Measurements from ENCODE around the gene GTF3C1.
A peak's percentile ranks its signal among the peaks of the same experiment; 100 is the strongest.

GTF3C1 gene

GRCh38 chr16:27486760-27487159 lies 63.0 kb downstream of the GTF3C1 start:
- no peak for DNase-seq (ENCODE audit: low spot score)

- DNase-seq (ENCODE audit: low spot score), result no peak
Observed at GRCh38 chr16:27486344-27486743, 63.4 kb downstream of the GTF3C1 start.

GRCh38 chr16:27485811-27486210 lies 63.9 kb downstream of the GTF3C1 start:
- DNase-seq (ENCODE audit: low spot score), result no peak

GRCh38 chr16:27485126-27485525 lies 64.6 kb downstream of the GTF3C1 start:
- no peak for DNase-seq (ENCODE audit: low spot score)

GRCh38 chr16:27483624-27484023 lies 66.1 kb downstream of the GTF3C1 start:
- no peak for DNase-seq (ENCODE audit: low spot score)

GRCh38 chr16:27483088-27483437 lies 66.7 kb downstream of the GTF3C1 start:
- no peak for DNase-seq (ENCODE audit: low spot score)

- DNase-seq (ENCODE audit: low spot score), result no peak
Observed at GRCh38 chr16:27482397-27483087, 67.2 kb downstream of the GTF3C1 start.

GRCh38 chr16:27481282-27481934 lies 68.3 kb downstream of the GTF3C1 start:
- no peak for DNase-seq (ENCODE audit: low spot score)

GRCh38 chr16:27480761-27481160 lies 69.0 kb downstream of the GTF3C1 start:
- DNase-seq (ENCODE audit: low spot score), result no peak

GRCh38 chr16:27476240-27476639 lies 73.5 kb downstream of the GTF3C1 start:
- no peak for DNase-seq (ENCODE audit: low spot score)

GRCh38 chr16:27475561-27475960 lies 74.2 kb downstream of the GTF3C1 start:
- no peak for DNase-seq (ENCODE audit: low spot score)

- DNase-seq (ENCODE audit: low spot score), result no peak
Observed at GRCh38 chr16:27474921-27475320, 74.8 kb downstream of the GTF3C1 start.

GRCh38 chr16:27474041-27474440 lies 75.7 kb downstream of the GTF3C1 start:
- DNase-seq (ENCODE audit: low spot score), result no peak

- no peak for DNase-seq (ENCODE audit: low spot score)
Observed at GRCh38 chr16:27473101-27473900, 76.4 kb downstream of the GTF3C1 start.

- no peak for DNase-seq (ENCODE audit: low spot score)
Observed at GRCh38 chr16:27472091-27473020, 77.4 kb downstream of the GTF3C1 start.

- DNase-seq (ENCODE audit: low spot score), result no peak
Observed at GRCh38 chr16:27471661-27472060, 78.1 kb downstream of the GTF3C1 start.

GRCh38 chr16:27470567-27471431 lies 78.9 kb downstream of the GTF3C1 start:
- DNase-seq (ENCODE audit: low spot score), result no peak

GRCh38 chr16:27468941-27469531 lies 80.7 kb downstream of the GTF3C1 start:
- DNase-seq (ENCODE audit: low spot score), result no peak

- DNase-seq (ENCODE audit: low spot score), result no peak
Observed at GRCh38 chr16:27465483-27465879, 84.2 kb downstream of the GTF3C1 start.

- peak; percentile 40 for DNase-seq (ENCODE audit: low spot score)
Observed at GRCh38 chr16:27464626-27465482, 84.9 kb downstream of the GTF3C1 start.
